HG03097 (cell line): ENCODE measurements around the gene EP300.

ENCODE experiments used
- ATAC-seq: cut with Tn5 transposase; IDR thresholded peaks from one replicate; pipeline ENCODE4 v1.9.1; 2021; ENCODE audit not compliant: unreplicated experiment, low FRiP score

The EP300 gene

DNA sequence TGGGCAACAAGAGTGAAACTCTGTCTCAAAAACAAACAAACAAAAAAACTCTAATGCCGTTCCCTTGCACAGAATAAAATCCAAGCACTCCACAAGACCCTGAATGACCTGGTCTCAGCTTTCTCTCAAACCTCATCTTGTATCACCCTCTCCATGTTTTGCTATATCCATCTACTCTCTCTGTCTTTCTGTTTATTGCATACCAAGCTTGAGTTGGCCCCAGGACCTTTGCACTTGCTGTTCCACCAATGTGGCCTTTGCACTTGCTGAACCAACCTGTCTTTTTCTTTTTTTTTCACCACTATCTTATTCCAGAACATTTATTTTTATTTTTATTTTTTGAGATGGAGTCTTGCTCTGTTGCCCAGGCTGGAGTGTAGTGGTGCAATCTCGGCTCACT, 110.7 kb downstream of the EP300 start:
- no peak for ATAC-seq

DNA sequence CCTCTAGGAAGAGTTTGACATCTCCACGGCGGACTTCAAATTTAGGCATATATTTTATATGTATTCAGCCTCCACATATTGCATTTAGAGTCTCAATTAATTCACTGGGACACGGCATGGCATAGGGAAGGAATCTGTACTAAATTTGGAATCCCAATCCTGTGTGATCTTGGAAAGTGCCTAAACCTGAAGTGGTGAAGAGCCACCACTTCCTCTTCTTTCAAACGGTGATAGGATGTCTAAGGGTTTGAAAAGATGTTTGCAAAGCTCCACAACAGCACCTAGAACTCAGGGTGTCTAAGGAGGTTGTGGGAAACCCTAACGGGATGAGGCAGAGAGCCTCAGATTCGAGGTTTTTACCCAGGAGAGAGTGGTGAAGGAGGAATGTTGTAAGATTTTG, 111.7 kb downstream of the EP300 start:
- ATAC-seq, result no peak

DNA sequence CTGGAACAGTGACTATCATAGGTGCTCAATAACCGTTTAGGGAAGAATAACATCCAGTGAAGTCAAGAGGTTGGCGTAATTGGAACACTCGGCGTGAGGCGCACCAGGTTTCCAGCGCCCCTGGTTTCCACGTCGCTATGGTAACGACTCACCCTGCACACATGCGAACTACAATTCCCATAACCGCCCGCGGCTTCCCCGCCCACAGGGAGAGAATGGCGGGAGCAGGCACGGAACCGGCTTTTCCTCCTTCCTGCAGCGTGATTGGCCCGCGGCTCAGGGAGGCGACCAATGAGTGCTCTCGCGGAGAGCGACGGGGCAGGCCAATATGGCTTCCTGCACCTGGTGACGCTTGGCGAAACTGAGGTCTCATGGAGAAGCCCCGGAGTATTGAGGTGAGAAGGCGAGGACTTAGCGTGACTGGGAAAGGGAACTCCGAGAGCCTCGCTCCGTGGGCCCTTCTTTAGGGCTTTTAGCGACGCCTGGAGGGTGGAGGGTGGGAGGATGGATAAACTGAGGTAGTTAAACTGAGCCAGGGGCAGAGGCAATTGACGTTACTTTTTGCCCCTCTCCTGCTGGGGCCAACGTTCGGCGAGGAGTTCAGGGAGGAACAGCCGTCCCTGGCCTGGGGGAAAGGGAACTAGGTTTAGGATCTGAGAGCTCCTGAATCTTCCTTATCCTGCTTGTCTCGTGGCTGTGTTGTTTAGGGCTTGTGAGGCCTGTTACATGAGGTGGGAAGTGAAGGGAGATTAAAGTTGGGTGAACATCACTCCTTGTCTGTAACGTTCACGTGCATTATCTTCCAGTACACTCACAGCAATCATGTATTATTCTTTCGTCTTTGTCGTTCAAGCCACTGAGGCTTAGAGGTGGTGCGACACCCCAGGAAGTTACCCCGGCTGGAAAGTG, 112.9 kb downstream of the EP300 start, which contains the start of gene L3MBTL2:
Gene L3MBTL2, plus strand, starts transcription at position 321 of the 909 bp plus-strand sequence. Its CDS starts 51 bp downstream, at position 372.
- peak; percentile 98 for ATAC-seq

DNA sequence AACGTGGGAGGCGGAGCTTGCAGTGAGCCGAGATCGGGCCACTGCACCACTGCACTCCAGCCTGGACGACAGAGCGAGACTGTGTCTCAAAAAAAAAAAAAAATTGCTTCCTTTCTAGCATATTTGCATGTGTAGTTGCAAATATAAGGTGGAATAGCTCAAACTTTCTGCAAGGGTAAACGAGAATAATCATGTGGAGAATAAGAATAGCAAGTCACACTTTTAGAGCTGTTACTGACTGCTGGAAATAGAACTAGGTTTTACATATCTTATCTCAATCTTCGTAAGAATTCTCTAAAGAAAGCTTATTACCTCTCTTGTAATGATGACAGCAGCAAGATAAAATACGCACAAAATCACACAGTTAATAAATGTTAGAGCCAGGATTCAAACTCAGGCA, 114.3 kb downstream of the EP300 start:
- no peak for ATAC-seq

DNA sequence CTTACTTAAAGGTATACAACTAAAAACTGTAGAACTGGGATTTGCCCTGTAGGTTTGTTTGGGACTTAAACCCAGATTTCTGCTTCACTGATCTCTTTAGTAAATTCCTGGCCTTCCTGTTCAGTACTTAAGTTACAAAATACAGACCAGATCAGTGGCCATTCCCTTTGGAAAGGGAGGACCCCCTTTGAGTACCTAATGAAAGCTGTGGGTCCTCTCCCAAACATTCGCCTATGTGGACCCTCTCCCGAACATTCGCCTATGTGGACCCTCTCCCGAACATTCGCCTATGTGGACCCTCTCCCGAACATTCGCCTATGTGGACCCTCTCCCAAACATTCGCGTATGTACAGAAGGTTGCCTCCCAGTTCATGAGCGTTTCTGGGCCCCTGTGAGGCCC, 123.0 kb downstream of the EP300 start:
- ATAC-seq, result no peak

DNA sequence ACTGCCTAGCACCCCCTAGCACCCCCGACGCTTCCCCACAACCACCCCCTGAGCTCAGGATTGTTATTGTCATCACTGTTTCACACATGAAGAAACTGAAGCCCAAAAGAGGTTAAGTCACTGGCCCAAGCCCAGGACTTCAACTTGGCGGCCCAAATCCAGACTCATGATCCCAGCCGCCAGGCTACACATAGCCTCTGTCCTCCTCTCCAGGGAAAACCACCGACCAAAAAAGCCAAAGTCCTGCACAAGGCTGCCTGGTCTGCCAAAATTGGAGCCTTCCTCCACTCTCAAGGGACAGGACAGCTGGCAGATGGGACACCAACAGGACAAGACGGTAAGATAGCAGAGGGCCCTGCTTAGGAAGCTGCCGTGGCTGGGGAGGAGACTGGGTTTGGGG, 123.5 kb downstream of the EP300 start:
- no peak for ATAC-seq

DNA sequence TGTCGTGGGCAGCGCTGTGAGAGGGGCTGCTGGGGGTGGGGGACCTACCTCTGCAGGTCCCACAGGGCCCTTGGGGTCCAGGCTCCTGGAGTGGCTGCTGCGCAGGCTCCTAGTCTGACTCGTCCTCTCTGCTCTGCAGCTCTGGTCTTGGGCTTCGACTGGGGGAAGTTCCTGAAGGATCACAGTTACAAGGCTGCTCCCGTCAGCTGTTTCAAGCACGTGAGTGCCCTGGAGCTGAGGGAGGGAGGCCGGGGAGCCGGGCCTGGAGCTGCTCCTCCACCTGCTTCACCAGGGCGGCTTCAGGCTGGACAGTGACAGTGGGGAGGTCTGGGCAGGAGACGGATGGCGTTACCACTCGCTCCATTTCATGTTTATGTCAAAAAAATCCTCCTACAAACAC, 124.6 kb downstream of the EP300 start:
- no peak for ATAC-seq

DNA sequence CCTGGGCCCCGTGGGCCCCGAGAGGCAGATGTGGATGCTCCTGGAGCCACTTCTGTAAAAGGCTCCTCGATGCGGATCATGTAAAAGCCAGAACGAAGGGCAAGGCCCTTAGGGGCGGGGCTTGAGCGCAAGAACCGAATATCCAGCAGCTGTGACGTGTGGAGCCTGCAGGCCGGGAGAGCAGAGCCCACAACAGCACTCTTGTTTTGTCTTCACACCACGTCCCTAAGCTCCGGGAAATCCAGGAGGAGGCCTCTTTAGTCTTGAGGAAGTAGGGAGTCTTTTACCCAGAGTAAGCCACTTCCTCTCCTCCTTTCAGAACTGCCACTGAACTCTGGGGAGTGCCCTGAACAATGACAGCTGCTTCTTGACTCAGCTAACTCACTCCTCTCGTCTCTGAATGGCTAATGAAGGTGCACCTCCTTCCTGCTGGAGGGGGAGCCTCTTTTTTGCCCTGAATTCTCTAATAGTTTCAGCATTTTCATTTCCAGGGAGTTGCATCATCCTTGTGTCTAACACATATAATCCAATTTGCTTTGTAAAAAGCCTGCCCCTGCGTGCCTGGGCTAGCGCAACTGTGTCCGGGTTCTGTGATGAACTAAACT, 125.3 kb downstream of the EP300 start:
- ATAC-seq, result no peak

DNA sequence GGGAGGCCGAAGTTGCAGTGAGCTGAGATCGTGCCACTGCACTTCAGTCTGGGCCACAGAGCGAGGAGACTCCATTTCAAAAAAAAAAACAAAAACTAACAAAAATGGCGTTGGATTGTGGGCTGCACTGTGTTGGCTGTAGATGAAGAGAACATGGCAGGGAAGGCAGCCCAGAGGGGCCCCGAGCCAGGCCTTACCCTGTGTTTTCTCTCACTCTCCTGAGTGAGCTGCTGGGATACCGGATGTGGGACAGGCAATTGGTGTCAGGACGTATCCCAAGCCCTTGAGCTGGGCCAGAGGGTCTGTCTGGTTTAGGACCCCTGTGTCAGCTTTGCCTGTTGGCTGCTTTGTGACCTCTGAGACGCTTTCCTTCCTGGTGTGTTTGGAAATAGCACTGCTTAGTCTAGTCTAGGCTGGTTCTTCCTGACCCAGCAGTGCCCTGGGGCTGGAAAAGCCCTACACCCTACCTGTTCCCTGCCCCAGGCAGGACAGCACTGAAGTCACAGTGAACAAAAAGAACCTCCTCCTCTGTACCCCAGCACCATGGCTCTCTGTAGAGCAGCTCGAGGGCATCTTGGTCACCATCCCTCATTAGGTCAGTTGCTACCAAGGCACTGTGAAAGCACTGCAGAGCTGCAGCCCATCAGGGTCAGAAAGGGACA, 130.6 kb downstream of the EP300 start:
- ATAC-seq, result no peak

DNA sequence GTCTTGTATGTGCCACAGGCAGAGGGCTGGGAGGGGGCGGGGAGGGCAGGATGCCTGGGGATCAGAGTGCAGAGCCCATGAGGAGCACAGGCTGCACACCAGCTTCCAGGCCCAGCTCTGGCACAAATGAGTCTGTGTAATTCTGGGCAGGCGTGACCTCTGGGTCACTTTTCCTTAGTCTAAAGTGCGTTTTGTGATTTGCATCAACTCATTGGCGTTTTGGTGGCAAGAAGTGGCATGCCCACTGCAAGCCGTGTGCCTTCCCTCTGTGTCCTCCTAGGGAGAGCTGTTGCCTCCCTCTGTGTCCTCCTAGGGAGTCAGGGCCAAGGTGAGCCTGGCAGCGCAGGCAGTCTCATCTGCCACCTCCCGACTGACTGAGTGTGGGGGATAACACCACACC, 131.1 kb downstream of the EP300 start:
- no peak for ATAC-seq

DNA sequence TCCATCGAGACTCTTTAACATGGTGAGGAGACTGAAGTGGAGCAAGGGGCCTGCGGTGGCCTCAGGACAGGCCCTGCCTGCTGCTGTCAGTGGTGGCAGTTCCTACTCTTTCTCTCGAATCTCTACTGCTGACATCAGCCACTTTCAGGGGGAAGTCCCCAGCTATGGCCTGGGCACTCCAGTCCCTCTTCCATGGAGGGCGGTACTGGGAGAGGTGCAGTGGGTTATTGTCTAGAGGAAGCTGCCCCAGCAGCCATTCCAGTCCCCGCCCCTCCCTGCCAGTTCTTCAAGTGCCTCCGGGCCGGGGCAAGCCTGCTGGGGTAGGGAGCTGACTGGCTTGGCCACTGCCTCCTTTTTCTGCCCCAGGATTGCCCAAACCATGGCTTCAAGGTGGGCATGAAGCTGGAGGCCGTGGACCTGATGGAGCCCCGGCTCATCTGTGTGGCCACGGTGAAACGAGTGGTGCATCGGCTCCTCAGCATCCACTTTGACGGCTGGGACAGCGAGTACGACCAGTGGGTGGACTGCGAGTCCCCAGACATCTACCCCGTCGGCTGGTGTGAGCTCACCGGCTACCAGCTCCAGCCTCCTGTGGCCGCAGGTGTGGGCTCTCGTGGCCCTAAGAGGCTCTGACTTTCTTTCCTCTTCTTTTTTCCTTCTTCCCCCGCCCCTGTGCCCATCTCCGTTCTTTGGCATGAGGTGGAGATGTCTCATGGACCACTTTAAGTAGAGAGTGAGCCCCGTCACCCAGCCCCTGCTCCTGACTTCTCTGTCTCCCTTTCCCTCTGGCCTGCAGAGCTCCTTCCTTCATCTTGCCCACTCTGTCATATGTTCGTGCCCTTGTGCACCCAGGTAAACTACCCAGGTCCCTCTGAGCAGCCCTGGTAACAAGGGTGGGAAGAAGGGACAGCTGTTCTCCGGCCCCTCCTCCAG, 134.6 kb downstream of the EP300 start:
- no peak for ATAC-seq

DNA sequence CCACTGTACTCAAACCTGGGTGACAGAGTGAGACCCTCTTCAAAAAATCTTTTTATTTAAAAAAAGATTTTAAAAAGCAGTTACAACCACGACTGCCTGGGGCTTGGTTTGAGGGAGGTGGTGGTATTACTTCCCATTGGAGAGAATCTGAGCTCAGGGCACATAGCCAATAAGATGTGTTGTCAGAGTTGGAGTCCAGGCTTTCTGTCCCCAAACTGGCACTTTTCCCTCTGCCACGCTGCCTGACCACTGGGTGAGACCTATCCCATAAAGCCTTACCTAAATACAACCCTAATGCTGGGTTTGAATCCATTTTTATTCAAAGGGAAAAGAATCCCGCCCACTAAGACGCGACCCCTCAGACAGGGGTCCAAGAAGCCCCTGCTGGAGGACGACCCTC, 136.8 kb downstream of the EP300 start:
- ATAC-seq, result no peak
